ENCODE measurements around the gene SNRPB2.

GRCh38 chr20:16785226-16785625 lies 55.4 kb downstream of the SNRPB2 start:
- TF ChIP-seq CTCF (conservative IDR thresholded peaks at IDR 0.05; ENCODE audit: low read depth, low read length) (no peak), EZH2phosphoT487 (IDR thresholded peaks at IDR 0.05; ENCODE audit: borderline replicate concordance, low read length) (no peak)

Measured in PC-3 (cell line).